Putamen (tissue), 1 donor: ENCODE data around the gene ASCC1.
"Not testable (repeated sequence)": the region's sequence is repeated elsewhere in the genome, so short reads cannot be mapped to it uniquely, and the experiment has no call there.

ENCODE experiments used
- DNase-seq: peaks from one replicate; pipeline ENCODE4 v3.0.0-alpha.2; 2016; ENCODE audit warnings: low spot score

The ASCC1 gene

DNA sequence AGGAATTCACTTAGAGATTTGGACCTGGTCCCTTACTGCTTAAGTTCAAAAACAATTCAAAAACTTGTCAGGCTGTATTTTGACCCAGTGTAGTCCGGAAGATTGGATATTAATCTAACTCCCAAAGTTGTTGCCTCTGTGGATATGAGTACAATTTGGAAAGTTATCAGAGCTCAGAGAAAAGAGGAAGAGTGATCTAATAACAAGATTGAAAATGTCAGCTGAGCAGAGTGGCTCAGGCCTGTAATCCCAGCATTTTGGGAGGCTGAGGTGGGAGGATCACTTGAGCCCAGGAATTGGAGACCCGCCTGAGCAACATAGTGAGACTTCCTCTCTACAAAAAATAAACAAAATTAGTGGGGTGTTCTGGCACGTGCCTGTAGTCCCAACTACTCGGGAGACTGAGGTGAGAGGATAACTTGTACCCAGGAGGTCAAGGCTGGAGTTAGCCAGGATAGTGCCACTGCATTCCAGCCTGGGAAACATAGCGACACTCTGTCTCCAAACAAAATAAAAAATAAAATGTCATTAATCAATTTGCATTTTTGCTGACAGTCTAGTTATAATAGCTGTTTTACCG is 3.2 kb upstream of the ASCC1 start:
- DNase-seq, result no peak

DNA sequence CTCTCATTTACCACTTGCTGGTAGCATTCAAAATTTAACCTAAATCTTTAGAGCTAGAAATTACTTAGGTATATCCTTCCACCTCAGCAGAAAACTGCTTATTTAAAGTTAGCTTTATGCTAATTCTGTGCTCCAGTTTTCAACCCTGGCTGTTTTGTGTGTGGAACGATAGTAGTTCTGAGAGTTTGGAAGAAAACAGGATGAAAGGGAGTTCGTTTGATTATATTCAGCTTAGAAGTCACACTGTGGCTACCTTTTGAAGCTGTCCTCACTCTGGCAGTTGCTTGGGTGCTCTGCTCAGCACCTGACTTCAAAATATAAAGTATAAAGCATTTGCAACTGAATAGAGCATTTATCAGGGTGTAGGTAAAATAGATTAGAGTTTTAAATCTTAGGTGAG is 2.6 kb upstream of the ASCC1 start:
- no peak for DNase-seq

DNA sequence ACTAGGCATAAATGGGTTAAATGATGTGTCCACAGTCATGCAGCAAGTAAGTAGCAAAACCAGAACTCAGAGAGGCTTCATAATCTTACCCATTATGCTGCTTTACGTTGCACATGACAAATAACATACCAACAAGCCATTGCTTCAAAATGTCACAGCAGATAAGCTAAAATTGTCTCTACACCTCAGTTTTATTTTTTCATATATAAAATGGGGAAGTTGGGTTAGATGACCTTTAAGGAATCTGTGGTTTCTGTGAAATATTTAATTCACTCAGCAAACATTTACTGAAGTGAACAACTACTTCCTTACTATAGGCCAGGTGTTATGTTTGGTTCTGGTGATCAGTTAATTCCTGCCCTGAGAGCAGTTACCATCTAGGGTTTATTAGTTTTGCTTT is 2.2 kb upstream of the ASCC1 start:
- no peak for DNase-seq

- DNase-seq, result not testable (repeated sequence)
Observed at GRCh38 chr10:72211832-72212231, 4.2 kb downstream of the ASCC1 start.

DNA sequence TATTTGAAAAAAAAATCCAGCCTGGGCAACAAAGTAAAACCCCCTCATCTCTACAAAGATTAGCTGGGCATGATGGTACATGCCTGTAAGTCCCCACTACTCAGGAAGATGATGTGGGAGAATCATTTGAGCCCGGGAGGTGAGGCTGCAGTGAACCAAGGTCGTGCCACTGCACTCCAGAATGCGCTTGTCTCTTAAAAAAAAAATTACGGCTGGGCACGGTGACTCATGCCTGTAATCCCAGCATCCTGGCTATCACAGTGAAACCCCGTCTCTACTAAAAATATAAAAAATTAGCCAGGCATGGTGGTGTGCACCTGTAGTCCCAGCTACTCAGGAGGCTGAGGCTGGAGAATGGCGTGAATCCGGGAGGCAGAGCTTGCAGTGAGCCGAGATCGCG is 4.7 kb downstream of the ASCC1 start:
- not testable (repeated sequence) for DNase-seq

DNA sequence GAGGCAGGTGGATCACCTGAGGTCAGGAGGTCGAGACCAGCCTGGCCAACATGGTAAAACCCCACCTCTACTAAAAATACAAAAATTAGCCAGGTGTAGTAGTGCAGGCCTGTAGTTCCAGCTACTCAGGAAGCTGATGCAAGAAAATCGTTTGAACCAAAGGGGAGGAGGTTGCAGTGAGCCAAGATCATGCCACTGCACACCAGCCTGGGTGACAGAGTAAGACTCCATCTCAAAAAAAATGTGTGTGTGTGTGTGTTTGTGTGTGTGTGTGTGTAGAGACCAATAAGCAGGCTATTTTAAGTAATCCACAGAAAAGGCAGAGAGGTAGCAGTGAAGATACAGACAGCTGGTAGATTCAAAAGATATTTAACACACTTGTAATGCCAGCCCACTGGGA is 7.5 kb downstream of the ASCC1 start:
- not testable (repeated sequence) for DNase-seq

DNA sequence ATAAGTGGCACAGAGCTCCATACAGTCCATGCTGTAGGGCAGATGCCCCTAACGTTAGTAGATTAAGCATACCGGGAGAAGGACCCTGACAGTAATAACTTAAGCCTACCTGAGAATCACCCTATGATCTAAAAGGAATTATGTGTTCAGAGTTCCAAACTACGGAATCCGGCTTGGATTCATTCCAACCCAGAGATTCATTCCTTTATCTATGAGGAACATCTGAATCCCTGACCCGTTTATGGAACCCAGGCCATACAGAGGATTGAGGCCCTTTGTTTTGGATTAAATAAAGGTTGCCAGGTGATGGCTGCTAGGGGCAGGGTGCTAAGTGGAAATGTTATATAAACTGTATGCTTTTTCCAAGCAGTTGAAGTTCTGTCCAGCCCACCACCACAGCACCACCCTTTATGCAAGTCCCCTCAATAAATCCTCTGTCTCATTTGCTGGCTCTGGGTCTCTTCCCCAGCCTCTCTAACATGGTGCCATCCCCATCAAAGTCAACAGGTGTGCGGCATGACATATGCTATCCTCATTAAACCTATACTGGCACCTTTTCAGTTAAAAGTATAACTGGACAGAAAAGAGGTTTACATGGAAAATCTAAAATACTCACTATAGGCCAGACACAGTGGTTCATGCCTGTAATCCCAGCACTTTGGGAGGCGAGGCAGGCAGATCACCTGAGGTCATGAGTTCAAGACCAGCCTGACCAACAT is 9.4 kb downstream of the ASCC1 start:
- DNase-seq, result no peak

- DNase-seq, result no peak
Observed at GRCh38 chr10:72204724-72205123, 11.4 kb downstream of the ASCC1 start.

- no peak for DNase-seq
Observed at GRCh38 chr10:72204296-72204695, 11.8 kb downstream of the ASCC1 start.

DNA sequence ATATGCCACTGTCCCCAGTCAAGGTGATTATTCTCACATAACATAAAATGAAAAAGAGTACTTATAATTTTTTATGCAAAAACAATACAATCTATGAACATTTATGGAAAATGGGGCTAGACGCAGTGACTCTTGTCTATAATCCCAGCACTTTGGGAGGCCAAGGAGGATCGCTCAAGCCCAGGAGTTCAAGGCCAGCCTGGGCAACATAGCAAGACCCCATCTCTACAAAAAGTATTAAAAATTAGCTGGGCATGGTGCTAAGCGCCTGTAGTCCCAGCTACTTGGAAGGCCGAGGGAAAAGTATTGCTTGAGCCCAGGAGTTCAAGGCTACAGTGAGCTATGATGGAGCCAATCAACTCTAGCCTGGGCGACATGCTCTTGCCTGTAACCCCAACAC is 14.8 kb downstream of the ASCC1 start:
- no peak for DNase-seq

DNA sequence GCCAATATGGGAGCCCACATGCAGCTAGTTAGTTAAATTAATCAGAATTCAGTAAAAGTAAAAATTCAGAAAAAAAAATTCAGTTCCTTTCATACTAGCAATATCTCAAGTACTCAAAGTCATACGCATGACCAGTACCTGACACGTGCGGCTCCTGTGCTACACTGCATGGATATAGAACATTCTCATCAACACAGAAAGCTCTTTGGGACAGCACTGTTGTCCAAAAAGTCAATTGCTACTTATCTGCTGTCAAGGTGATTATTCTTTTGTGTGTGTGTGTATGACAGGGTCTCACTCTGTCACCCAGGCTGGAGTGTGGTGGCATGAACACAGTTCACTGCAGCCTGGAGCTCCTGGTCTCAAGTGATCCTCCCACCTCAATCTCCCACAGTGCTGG is 15.2 kb downstream of the ASCC1 start:
- DNase-seq, result no peak

- DNase-seq, result no peak
Observed at GRCh38 chr10:72194949-72195348, 21.1 kb downstream of the ASCC1 start.

DNA sequence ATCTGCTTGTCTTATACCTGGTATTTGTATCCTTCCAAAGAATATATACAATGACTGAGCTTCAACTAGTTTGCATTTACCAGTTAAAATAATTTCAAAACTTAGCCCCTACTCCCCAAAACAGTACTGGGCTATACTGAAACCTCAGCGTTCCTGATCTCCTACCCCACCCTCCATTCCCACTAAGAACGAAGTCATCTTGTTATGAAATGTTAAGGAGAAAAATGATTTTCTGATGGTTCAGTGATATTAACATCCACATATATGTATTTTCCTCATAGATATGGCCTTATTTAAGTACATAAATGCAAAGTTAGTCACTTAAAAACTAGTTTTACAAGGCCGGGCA is 29.1 kb downstream of the ASCC1 start:
- DNase-seq, result no peak

GRCh38 chr10:72186258-72186981 is 29.7 kb downstream of the ASCC1 start:
- DNase-seq, result peak; percentile 29

DNA sequence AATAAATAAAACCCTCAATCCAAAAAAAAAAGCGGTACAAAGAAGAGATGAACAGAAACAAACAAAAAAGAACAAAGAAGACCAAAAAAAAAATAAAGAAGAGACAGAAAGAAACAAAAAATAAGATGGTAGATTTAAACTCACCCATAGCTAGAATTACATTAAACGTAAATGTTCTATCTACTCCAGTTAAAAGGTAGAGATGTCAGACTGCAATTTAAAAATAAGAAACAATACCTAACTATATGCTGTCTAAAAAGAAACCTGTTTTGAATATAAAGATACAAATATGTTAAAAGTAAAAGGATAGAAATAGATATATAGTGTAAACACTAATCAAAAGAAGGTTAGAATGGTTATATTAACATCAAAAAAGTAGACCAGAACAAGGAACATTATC is 31.9 kb downstream of the ASCC1 start:
- no peak for DNase-seq

DNA sequence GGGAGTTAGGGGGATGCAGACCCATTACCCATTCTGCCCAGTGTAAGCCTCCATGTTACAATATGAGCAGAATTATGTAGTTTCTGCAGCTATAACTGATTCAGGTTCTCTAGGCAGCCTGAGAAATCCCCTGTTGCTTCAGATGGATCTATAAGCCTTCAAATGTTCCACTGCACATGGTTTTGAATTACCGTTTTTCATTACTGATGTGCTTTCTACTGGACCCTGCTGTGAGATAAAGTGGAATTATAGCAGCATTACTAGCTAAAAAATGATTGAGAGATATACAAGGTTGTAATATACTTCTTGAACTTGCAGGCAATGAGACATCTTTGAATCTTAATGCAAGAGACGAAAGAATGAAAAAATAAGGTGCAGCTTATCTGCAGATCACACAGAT is 38.6 kb downstream of the ASCC1 start:
- no peak for DNase-seq

DNA sequence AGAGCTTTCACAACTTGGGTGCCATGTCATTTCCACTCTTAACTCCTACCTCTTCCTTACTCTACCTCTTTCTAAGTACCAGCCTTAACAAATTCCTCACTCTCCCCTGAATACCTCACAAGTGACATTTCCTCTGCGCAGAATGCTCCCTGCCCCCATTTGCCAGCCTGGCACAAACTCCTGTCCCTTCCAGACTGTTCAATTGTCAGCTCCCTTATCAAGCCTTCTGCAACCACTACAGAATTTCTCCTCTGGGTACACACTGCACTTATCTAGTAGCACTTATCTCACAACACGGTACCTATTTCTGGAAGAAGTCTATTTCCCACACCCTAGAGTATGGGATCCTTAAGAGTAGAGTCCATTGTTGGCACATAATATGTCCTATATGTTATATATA is 39.4 kb downstream of the ASCC1 start:
- DNase-seq, result no peak

GRCh38 chr10:72175149-72175548 is 40.9 kb downstream of the ASCC1 start:
- peak; percentile 67 for DNase-seq

- DNase-seq, result no peak
Observed at GRCh38 chr10:72174297-72174662, 41.8 kb downstream of the ASCC1 start.

DNA sequence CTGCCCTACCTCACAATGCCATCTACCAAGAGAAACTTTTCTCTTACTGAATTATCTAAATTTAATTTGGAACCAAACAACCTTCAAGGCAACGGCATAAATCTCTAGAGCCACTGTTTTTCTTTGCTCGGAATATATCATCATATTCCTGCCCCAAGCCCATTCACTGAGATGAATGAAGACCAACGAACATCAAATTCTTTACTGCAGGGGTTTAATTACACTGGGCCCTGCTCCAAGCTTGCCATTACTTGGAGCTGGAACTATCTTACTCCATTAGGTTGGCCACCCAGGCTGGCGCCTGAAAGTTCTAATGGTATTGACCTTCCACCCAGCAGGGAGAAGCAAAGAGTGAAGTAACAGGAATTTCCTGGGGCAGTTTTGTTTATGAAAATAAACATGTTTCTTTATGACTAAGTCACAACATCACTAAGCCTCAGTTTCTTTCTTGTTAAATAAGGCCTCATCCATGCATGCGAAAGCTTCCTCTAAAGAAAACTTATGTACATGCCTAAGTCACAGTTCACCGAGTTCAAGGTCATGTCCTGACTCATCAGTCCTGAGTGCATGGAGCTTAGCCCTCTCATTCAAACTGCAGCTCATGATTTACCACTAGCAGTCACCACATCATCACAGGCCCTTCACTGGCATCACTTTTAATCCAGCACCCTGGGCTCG is 42.3 kb downstream of the ASCC1 start:
- DNase-seq, result no peak

DNA sequence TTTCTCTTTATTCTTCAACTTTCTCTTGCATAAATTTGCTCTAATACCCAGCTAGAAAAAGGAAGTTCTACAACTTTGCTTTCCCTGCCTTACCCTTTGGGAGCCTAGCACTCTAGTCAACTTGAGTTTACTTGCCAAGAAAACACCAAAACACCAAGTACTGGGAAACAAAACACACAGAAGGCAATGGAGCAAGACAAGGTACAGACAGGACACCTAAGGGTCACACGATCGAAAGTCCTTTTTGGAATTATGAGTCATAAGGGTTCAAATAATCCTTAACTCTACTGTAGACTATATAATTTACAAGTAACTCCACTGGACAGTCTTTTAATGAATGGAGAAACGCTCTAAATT is 42.8 kb downstream of the ASCC1 start:
- DNase-seq, result no peak

DNA sequence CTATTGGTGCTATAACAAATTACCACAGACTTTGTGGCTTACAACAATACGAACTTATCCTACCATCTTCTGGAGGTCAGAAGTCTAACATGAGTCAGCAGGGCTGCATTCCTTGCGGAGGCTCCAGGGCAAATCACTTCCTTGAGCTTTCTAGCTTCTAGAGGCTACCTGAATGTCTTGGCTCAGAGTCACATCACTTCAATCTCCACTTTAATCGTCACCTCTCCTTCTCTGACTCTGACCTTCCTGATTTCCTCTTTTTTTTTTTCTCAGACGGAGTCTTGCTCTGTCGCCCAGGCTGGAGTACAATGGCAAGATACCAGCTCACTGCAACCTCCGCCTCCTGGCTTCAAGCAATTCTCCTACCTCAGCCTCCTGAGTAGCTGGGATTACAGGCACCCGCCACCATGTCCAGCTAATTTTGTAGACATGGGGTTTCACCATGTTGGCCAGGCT is 44.9 kb downstream of the ASCC1 start:
- no peak for DNase-seq

- DNase-seq, result no peak
Observed at GRCh38 chr10:72170733-72171132, 45.3 kb downstream of the ASCC1 start.
